ENCODE data around the gene PNMA8B. TPM values are rescaled to one million over a fixed set of nuclear protein-coding genes. Genes with fewer than 3 reads are reported as not detected.
"Not testable (repeated sequence)": the region's sequence is repeated elsewhere in the genome, so short reads cannot be mapped to it uniquely, and the experiment has no call there.

Gene PNMA8B
- polyA plus RNA-seq, 3 donors, result 3.5 to 5.3 (median 4.7) TPM

DNA sequence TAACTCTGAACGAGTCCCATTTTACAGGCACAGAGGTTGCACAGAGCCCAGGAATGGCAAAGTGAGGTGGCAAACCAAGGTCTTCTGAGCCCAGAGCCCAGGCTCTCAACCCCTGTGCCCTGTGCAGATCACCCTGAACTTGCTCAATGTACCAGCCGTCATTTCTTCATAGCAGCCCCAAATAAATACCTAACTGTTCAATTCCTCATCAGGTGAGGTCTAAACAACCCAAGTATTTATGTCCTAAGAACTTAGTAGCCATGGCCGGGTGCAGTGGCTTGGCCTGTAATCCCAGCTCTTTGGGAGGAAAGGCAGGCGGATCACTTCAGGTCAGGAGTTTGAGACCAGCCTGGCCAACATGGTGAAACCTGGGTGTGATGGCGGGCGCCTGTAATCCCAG, 21.8 kb upstream of the PNMA8B start:
- DNase-seq, result no peak

DNA sequence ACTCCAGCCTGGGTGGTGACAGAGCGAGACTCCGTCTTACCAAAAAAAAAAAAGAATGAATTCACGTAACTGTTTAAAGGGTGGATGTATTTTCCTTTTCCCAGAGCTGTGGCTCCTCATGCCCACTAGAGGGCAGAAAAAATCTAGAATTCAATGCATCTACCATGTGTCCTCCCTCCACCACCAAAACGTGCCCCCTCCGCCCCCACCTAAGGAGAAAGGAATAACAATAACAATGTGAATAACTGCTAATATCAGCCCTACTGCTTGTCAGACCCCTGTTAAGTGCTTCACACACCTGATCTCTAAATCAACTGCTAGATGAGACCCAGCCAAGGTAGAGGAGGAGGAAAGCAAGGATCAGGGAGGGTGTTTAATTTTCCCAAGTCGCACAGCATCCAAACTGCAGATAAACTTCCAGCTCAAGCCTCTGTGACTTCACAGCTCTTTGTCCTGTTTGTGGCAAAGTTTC, 20.2 kb upstream of the PNMA8B start:
- DNase-seq, result no peak

DNA sequence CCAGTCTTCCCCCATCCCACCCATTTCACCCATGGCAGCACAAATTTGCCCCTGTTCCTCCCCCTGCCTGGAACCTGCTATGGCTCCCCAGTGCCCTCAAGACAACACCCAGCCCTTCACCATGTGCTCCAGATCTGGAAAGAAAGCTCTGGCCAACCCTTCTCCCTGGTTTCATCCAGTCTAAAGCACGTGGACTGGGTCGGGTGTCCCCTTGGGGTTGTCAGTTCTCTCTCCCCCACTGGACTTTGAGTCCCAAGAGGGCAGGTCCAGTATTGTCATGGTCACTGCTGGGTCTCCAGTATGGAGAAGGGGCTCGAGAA, 19.6 kb upstream of the PNMA8B start:
- DNase-seq, result no peak

DNA sequence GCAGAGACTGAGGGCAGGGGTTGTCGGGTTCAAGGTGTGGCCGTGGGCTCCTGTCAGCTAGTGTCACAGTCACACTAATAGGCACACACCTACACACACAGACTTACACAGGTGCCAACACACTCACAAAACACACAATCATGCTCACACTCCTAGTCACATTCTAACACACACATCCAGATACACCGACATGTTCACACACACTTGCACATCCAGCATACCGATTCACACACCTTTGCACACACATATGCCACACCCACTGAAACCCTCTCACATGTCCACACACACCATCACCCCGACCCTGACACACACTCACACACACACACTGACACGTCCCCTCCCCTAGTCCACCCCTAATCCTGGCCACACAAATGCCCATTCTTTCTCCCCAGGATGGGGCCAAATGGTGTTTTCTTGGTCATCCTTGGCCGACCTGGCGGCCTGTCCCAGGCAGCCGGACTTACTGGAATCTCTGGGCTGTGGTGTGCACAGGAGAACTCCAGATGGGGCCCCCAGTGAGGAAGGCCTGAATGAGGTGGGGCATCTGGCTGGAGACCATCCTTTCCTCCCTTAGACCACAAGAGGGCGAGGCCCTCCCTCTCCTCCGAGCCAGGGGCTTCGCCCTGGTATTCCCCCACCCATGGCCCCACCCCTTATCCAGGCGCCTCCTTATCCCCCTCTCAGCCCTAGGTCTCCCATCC, 19.1 kb upstream of the PNMA8B start:
- no peak for DNase-seq

DNA sequence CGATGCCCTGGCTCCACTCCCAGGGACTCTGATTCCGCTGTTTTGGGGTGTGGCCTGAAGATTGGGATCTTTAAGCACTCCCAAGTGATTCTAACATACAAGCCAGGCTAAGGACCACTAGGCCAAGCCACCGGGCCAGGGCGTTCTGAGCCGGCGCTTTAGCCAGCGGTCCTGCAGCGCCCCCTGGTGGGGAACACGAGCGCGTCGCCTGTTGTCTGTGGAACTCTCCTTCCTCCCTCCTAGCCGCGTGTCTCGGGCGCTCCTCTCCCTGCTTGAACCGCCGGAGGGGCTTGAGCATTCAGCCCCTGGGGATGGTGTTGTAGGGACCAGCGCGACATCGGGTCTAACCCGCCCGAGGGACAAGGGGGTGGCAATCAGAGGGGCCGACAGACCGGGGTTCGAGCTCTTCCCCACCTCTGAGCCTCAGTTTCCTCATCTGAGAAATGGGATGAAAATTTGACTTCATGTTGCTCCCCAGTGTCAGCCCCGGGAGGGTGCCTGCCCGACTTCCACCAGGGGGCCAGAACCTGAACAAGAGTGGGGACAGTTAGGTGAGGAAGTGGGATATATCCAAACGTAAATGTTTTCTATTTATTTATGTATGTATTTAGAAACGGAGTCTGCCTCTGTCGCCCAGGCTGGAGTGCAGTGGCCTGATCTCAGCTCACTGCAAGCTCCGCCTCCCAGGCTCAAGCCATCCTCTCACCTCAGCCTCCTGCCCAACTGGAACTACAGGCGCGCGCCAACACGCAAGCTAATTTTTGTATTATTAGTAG, 18.0 kb upstream of the PNMA8B start:
- peak; percentile 69 for DNase-seq

DNA sequence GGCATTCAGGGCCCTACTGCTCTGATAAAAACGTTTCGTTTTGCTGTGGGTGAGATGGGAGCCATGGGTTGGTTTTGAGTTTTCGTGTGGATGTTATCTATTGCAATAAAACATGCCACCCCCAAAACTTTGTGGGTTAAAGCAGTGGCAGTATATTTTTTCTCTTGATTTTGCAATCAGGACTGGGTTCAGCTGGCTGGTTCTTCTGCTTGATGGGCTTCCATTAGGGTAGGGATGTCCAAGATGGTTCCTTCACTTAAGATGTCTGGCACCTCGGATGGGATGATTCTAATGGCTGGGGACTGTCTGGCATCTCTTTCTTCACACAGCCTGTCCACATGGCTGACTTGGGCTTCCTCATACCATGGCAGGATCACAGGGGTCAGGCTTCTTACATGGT, 15.6 kb upstream of the PNMA8B start:
- DNase-seq, result no peak

DNA sequence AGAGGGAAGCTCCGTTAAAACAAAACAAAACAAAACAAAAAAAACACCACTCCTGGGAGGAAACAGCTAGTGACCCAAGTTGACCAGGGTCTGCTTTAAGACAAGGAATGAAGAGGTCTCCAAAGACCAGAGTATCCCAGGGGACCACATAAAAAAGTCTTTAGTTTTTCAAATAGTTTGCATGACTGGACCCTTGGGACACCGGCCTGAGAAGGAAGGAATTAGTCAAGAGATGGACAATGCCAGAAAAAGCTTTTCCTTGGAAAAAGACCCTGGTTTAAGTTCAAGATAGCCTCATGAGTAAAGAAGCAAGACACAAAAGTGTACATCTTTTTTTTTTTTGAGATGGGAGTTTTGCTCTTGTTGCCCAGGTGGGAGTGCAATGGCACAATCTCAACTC, 12.5 kb upstream of the PNMA8B start:
- no peak for DNase-seq

DNA sequence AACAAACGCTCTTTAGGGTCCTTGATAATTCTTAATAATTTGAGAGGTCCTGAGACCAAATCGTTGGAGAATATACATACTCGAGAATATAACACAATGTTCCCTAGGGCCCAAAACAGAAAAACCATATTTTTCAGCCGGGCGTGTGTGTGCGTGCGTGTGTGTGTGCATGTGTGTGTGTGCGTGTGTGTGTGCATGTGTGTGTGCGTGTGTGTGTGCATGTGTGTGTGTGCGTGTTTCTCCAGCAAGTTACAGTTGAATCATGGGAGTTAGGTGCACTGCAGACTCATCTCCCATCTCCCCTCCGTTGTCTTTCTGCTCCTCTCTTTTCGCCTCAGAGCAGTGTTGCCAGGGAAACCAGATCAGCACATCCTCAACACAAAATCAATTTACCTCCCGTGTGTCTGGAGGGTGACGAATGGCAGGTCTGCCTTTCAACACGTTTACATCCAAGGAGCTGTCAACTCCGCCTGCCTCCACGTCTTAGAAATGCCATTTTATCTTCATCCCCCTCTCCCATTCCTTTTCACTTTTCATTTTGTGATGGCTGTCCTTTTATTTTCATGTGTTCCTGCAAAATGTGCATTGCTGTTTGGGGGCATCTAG, 8.3 kb upstream of the PNMA8B start:
- DNase-seq, result no peak

DNA sequence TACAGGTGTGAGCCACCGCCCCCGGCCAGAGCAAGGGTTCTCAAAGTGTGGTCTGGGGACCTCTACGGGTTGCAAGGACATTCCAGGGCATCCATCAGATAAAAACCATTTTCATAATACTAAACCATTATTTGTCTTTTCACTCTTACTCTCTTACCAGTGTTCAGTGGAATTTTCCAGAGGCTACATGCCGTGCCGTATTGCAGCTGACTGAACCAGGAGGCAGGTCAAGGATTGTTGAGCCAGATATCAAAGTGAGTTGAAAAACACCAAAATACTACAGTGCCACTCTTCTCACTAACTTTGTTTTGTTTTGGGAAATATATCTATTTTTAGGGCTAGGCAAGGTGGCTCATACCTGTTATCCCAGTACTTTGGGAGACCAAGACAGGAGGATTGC, 7.2 kb upstream of the PNMA8B start:
- DNase-seq, result no peak

DNA sequence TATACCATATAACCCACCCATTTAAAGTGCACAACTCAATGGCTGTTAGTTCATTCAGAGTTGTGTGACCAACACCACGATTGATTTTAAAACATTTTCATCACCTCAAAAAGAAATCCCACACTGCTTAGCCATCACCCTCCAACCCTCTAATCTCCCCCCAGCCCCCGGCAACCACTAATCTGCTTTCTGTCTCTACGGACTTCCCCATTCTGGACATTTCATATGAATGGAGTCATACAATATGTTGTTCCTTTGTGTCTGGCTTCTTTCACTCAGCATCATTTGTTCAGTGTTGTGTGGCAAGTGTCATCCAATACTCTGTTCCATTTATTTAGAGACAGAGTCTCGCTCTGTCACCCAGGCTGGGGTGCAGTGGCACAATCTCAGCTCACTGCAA, 4.0 kb upstream of the PNMA8B start:
- no peak for DNase-seq

DNA sequence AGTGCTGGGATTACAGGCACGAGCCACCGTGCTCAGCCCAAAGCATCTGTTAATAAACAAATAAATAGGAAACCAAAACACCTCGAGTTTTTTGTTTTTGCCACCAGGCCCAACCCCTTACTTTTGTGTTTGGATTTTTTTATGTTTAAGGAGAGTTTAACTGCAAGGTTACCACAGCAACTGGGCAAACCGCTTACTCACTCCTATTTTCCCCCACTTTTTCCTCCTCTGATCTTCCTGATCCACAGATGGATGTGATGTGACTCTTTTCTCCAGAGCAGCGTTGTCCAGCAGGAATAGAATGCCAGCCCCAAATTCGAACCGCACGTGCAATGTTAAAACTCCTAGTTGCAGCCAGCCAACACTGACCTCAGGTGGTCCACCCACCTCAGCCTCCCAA, 2.1 kb upstream of the PNMA8B start:
- DNase-seq, result no peak

DNA sequence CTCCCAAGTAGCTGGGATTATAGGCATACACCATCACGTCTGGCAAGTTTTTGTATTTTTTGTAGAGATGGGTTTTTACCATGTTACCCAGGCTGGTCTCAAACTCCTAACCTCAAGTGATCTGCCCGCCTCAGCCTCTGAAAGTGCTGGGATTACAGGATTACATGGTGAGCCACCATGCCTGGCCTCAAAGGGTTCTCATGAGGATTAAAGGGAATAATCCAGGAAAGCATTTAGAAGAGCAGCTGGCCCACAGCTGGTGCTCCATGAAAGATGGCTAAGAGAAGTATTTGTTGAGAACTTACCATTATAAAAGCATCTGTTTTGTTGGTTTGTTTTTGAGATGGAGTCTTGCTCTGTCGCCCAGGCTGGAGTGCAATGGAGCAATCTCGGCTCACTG, 1.2 kb upstream of the PNMA8B start:
- not testable (repeated sequence) for DNase-seq

DNA sequence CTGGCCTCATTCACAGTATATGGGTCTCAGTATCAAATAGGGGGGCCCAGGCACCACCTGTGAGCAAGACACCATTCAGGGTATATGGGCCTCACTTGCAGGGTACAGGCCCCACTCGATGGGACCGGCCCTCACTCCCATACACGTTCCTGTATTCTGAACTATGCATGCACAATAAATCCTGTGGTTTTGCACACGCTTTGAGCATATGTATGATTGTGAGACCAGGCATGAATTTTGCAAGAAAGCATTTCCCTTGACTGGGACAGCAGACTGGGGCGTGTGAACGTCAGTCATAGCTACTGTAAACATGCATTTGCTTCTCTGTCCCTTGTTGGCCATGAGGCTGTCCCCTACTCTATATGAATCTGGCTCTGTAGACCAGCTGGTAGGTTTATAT, 637 bp upstream of the PNMA8B start:
- DNase-seq, result no peak

DNA sequence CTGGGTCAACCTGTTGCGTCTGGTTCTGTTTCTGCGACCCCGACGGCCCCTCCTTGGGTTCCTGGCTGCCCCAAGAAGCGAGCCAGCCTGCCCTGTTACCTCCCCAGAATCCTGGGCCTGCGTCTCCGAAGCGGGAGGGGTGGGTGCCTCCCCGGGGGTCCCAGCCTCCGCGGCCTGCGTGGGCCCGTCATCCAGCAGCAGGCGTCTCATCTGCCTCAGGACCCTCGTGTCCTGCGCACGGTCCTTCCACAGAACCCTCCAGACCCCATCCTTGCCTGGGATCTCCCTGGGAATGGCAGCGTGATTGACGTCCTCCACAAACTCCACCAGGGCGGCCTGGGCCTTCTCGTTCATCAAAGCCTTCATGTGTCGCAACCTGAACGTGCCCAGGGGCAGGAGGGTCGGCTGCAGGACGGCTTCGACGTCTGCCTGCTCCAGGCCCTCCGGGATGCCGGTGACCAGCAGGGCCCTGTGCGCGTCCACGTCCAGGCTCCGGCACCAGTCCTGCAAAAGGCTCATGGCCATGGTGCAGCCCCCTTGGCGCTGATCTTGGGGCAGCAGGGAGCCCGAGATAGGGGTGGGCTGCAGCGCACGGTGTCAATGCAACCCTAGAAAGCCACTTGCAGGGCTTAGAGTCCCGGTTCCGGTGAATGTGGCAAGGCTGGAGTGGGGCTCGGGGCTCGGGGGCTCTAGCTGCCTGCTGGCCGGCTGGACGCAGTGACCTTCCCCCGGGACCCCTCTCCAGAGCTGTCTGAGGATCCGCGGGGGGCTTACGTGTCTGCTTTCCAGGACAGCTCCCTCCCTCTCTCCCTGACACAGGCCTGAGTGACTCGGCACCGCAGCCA, 504 bp downstream of the PNMA8B start:
- DNase-seq, result no peak

DNA sequence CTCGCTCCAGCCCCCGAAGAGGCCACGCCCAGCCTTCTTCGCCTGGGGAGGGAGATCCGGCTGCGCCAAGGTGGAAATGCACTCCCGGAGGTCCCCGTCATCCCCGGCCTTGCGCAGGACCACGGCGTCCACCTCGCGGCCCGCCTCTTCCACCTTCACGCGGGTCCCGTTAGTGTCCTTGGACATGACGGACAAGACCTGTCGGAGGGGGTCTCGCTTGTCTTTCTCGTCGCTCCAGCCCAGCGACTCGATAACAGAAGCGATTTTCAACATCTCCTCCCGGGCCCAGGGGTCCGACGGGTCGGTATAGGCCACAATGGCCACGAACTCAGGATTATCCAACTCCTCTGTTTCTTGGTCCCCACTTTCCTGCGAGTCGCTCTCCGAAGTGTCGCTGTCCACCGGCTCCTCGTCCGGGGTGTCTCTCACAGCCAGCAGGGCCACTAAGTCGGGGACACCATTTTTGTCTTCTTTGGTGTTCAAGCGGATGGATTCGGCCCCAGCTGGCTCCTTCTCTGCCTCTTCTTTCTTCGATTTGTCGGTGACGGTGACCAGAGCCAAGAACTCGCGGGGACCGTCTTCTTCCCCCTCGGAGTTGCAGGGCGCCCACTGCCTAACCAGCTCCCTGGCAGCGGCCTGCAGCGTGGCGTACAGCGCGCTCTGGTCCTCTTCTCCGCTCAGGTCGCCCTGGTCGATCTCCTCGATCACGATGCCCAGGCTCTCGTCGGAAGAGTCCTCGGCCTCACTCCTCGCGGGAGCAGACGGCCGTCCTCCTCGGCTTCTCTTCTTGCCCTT, 1.3 kb downstream of the PNMA8B start:
- no peak for DNase-seq

DNA sequence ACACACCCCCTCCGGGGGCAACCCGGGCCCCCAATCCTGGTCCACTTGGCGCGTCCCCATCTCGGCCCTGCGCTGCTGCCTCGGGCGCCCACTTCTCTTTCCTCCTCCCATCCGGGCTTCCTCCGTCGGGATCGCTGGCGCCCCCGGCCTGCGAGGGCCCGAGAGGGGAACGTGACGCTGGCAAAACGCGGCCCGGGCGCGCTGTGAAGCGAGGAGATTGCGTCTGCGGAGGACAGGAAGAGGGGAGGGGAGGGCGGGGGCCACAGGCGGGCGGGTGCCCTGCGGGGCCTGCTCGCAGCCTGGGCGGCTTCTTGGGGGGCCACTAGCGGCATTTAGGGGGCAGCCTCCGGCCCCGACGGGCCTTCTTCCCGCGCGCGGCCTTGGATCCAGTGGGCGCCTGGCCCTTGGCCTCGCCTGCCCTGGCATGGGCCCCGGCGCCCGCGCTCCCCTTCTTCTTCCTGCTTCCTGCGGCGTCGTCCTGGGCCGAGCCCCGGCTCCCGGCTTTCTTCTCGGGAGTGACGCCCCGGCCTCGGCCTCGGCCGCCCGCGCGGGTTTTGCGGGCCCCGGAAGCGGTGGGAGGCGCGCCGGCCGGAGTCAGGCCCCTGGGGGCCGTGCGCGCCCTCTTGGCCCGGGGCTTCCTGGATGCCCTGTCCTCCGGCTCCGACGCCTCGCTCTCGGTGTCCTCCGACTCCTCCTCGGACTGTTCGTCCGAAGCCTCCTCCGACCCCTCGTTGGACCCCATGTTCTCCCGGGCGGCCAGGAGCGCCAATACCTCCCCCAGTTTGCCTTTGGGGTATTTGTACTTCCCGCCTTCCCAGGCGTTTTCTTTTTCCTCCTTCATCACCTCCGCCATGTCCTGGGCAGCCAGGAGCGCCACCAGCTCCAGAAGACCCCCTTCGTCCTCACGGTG, 2.2 kb downstream of the PNMA8B start:
- no peak for DNase-seq

DNA sequence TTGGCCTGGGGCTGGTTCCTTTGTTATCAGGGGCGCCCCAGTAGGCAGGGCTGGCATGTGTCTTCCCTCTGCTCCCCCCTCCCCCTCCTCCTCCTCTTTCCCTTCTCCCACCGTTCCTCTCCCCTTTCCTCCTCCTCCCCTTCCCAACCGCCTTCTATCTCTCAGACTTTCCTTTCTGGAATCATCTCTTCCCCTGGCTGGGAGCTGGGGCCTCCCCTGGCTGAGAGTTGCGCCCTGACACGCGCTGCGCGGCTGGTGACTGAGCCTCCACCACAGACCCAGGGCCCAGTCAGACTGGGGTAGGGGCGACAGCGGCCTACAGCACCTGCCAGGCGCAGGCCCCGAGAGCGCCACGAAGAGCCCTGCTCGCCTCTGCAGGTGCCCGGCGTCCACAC, 2.8 kb downstream of the PNMA8B start:
- no peak for DNase-seq

DNA sequence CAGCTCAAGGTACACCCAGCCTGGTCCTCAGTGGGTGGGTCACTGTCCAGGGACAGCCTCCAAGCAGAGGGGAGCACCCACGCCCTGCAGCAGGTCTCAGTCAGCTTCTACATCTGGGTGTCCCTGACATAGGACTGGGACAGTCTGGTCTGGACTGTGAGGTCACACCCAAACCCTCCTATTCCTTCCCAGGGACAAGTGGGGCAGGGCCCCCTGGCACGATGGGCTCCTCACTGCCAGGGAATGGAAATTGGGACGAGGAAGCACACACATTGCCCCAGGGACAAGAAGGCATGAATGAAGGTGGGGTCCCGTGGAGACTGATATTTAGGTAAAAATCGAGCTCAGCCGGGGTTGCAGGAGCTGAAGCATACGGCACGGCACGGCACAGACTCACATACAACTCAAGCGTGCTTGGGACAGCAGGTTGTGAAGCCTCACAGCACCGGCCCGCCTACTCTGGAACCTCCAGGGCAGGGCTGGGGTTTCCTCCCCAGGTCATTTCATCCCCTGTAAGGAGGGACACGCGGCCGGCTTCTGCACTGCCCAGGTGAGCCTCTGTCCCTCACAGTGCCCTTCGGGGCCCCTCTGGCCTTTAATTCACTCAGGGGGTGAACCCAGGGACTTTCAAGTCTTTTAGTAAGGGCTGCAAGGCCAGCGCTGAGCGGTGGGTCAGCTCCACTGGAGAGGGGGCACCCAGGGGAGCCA, 3.5 kb downstream of the PNMA8B start:
- DNase-seq, result no peak

DNA sequence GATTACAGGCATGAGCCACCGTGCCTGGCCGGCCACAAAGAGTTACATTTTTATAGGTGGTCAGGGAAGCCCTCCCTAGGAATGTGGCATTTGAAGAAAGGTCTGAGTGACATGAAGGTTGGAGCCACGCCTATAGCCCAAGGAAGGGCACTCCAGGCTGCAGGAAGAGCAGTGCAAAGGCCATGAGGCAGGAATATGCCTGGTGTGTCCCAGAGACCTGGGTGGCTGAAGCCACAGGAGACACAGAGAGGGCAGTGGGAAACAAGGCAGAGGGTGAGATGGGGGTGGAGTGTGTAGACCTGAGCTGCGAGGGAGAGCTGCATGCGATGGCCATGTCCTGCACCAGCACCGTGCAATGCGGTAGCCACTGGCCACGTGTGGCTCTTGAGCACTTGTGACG, 4.9 kb downstream of the PNMA8B start:
- DNase-seq, result no peak

Data from renal pelvis (tissue), 4 donors.